GM18505 (cell line): ENCODE measurements around the gene CRMP1.
"Not testable (repeated sequence)": the region's sequence is repeated elsewhere in the genome, so short reads cannot be mapped to it uniquely, and the experiment has no call there.

ENCODE experiments used
- ATAC-seq: cut with Tn5 transposase; IDR thresholded peaks from one replicate; pipeline ENCODE4 v1.9.1; 2021; ENCODE audit not compliant: unreplicated experiment
- POLR2A ChIP-seq: IDR thresholded peaks from 4 replicates; pipeline ENCODE4 v1.6.1; 2011; ENCODE audit warnings: borderline replicate concordance; ENCODE audit not compliant: insufficient read depth, insufficient read length; ENCODE audit errors: extremely low read depth

CRMP1 gene

DNA sequence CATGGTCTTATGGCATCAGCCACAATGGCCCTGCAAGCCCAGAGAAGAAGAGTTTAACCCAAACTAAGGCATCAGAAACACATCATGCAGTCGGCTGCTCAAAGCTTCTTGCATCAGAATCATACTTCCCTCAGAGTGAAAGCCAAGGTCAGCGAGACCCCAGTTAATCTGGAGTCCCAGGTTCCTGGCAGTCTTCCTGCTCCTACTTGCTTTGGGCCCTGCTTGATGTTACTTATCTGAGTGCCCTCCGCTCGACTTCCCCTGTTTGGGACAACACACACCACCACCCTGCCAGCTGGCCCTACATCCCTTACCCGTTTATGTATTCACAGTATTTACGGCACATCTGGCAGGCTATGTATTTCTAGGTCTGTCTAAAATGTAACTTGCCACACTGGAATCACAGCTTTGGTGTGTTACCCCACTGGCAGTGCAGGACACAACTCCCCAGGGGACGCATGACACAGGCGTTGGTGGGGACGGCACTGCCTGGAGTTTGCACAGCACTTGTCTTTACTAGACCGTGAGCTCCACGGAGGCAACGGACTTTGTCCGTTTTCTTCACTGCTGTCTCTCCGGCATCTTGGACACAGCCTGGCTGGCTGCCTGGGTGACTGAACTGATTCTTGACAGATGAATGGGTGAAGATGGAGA is 22.8 kb downstream of the CRMP1 start:
- no peak for TF ChIP-seq POLR2A
- no peak for ATAC-seq

DNA sequence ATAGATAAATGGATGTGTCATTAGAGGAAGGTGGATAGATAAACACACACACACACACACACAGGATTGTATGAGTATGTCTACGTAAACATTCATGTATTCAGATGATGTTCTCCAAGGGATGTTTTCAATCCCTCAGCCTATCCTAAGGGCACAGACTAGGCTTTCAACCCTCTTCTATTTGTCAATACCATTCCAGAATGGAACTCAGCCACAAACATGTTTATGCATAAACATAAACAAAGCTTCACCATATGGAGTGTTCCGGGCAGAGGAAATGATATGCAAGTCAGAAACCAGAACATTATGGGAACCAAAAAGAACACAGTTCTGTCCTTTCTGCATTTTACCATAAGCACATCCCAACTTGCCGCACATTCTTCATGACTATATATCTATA is 25.0 kb downstream of the CRMP1 start:
- no peak for TF ChIP-seq POLR2A
- no peak for ATAC-seq

DNA sequence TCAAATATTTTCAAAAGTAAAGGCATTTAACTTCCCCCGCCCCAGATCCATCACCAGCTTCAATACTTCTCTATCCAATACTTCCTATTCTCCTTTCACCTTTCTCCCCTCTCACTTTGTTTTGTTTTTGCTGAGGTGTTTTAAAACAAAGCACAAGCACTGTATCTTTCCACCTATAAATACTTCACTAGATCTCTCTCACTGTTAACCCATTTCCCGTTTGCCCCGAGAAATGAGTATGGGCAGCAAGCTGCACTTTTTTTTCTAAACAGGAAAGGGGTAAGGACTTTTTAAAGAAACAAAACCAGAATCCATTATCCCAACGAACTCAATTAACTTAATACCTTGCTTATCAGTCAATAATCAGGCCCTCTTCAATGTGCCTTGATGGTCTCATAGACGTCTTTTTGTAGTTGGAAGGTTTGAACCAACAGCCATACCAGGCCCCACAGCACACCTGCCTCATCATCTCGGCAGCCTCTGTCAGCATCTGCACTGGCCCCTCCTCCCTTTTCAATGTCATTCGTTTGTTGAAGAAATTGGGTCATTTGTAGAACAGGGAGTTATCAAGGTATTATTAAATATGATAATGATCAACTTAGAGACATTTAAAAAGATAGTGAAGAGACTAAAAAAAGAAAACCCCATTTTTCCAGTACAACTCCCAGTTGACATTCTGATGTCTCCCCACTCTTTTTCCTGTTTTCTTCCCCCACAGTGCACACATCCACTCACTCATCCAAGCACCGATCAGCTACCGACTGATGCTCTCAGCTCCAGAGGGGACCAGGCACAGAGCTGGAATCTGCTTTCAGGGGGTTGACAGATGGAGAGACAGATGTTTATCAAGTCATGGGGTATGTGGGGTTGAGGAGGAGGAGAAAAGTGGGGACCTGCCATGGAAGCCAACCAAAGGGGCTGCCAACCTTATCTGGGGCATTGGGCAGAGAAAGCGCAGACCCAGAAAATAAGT is 25.8 kb downstream of the CRMP1 start:
- TF ChIP-seq POLR2A: no peak
- no peak for ATAC-seq

DNA sequence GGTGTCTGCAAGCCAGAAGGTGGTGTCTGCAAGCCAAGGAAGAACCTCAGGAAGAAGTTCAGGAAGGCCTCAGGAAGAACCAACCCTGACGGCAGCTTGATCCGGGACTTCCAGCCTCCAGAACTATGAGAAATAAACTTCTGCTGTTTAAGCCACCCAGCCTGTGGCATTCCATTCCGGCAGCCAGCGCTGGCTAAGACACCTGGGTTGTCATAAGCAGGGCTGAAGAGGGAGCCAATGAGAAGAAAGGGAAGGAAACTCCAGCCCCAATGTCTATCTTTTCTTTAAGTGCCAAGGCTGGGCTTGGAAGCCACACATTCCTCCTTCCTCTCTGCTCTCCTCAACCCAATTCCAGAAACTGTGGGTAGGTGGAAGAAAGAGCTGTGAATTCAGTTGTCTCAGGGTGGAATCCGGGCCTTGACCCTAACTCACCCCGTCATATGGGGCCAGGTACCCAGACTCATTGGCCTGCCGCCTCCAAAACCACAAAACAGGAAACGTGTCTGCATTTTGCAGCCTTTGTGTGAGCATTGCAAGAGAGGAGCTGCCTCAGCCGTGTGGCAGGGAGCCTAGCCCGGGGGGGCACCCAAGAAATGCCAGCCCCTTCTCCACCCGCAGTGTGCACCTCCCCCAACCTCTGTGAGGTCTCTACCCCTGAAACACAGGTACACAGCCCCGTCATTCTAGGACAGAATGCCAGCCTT is 26.8 kb downstream of the CRMP1 start:
- no peak for TF ChIP-seq POLR2A
- no peak for ATAC-seq

DNA sequence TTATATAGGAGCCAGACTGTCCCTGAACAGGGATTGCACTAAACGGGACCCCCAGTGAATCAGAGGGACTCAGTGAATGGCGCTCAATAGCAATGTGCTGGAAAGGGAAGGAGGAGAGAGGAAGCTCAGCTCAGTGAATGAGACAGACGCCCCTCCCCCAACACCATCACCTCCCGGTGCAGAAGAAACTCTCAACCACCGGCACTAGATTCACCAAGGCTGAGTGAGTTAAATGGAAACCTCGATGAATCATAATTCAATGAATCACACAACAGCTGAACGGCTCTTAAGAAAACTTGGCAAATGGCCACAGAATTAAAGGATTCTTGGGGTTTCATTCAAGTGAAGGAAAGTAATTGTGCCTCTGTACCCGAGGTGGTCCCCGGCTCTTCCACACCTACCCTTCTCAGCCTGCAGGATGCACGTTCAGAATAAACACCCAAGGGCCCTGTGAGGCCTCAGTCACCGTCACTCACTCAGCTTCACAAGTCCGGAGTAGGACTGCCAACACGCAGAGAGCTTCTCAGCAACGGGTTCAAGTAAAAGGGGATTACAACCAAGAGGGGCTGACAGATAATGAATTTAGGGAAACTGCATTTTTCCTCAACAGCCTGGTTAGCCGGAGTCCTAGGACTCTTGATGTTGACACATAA is 29.3 kb downstream of the CRMP1 start:
- ATAC-seq: no peak
- no peak for TF ChIP-seq POLR2A

DNA sequence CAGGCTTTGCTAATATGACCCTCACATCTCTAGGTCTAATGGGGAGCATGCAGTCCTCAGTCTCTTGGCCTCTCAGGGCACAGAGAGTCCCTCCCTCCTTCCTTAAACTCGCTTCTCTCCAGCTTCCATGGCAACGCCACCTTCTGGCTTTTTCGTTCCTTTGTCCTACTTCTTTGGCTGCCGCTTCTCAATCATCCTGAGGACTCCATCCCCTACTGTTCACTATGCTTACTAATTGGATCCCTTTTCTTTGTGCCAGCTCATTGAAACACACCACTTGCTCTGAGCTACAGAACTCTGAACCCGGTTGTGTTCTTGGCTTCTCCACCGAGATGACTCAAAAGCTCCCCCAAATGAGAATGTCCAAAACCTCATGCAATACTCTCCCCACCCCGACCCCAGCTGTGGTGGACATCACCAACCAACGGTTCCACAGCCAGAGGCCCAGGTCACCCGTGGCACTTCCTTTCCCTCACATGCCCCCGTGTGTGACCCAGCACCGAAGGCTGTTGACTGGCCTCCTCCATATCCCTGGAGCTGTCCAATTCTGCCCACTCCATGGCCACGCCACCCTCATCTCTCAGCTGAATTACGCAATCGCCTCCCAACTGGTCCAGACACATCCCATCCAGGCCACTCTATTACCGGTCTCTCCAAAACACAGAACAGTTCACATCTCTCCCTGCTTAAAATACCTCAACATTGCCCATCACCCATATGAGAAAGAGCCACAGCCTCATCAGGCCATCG is 34.7 kb downstream of the CRMP1 start:
- no peak for ATAC-seq

DNA sequence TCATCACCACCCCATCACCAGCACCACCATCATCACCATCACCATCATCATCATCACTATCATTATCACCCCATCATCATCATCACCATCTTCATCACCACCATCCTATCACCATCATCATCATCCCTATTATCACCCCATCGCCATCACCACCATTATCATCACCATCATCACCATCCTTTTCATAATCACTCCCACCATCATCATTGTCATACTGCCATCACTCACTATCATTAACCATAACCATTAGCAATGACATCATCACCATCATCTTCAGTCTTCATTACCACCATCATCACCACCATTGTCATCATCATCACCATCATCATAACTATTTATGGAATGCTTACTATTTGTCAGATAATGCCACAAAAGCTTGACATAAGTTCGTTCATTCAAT is 35.7 kb downstream of the CRMP1 start:
- no peak for TF ChIP-seq POLR2A
- no peak for ATAC-seq

More for the DNA sequence above, 34.7 kb downstream of the CRMP1 start:
- no peak for TF ChIP-seq POLR2A

DNA sequence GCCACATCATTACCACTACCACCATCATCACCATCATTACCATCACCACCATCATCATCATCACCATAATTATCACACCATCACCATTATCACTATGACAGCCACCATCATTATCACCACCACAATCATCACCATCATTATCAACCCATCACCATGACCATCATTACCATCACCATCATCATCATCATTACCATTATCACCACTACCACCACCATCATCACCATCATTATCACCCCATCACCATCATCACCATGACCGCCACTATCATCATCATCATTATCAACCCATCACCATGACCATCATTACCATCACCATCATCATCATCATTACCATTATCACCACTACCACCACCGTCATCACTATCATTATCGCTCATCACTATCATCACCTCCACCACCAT is 36.5 kb downstream of the CRMP1 start:
- ATAC-seq: not testable (repeated sequence)

DNA sequence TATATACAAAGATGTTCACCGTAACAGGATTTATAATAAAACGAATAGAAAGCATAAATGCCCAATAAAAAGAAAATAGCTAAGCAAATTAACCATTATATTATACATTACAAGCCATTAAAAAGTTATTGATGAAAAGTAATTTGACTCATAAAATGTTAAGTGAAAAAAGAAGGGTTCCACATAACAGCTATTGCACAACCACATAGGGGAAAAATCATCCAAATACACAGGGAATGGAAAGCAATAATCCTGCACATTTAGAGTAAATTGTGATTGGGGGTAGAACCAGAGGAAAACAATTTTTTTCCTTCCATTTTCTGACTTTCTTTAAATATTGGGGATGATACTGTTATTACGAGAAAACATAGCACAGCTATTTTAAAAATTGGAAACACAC is 38.0 kb downstream of the CRMP1 start:
- TF ChIP-seq POLR2A: no peak
- ATAC-seq: no peak

DNA sequence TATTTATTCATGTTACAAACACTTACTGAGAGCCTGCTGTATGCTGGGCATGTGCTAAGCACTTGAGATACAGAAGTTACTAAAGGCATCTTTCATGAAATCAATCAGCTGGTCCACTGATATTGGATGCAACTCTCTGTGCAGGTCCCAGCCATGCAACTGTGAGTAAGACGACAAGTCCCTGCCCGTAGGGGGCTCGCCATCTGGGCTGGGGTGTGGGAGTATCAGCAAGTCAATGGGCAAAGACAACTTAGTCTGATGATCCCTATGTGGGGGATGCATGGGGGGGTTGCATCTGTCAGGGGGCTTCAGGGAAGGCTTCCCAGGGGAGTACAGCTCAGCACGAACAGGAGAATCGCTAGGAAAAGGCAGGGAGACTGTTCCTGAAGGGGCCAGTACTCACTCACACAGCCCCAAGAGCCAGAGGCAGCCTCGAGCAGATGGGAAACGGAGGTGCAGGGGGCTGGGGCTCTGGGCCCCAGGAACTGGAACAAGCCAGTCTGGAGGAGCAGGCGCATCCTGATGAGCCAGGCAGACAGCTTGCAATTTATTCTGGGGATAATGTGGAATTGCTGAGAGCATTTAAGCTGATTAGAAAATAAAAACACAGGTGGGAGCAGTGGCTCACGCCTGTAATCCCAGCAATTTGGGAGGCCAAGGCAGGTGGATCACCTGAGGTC is 40.2 kb downstream of the CRMP1 start:
- ATAC-seq: no peak
- no peak for TF ChIP-seq POLR2A

DNA sequence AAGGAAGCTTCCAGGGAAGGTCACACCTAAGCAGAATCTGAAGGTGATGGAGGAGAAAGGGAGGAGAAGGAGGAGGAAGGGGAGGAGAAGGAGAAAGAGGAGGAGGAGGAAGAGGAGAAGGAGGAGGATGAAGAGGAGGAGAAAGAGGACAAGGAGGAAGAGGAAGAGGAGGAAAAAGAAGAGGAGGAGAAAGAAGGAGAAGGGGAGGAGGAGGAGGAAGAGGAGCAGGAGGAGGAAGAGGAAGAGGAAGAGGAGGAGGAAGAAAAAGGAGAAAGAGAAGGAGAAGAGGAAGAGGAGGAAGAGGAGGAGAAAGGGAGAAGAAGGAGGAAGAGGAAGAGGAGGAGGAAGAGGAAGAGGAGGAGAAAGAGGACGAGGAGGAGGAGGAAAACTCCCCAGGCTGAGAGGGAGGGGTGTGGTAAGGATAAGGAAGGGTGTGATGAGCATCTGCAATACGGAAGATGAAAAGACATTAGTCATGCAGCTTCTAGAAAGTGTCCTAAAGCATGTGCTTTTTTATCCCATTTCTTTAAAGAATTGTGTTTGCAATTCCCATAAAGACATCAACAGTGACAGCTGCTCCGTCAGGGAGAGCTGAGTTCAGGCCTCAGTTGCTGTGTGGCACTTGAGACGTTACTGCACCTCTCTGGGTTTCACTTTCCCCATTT is 41.1 kb downstream of the CRMP1 start:
- no peak for ATAC-seq
- TF ChIP-seq POLR2A: no peak
